ENCODE data around the gene UPK2. TPM values are rescaled to one million over a fixed set of nuclear protein-coding genes. Genes with fewer than 3 reads are reported as not detected.

Gene UPK2
- total RNA-seq, 2 donors from 2014 or later, result not detected

DNA sequence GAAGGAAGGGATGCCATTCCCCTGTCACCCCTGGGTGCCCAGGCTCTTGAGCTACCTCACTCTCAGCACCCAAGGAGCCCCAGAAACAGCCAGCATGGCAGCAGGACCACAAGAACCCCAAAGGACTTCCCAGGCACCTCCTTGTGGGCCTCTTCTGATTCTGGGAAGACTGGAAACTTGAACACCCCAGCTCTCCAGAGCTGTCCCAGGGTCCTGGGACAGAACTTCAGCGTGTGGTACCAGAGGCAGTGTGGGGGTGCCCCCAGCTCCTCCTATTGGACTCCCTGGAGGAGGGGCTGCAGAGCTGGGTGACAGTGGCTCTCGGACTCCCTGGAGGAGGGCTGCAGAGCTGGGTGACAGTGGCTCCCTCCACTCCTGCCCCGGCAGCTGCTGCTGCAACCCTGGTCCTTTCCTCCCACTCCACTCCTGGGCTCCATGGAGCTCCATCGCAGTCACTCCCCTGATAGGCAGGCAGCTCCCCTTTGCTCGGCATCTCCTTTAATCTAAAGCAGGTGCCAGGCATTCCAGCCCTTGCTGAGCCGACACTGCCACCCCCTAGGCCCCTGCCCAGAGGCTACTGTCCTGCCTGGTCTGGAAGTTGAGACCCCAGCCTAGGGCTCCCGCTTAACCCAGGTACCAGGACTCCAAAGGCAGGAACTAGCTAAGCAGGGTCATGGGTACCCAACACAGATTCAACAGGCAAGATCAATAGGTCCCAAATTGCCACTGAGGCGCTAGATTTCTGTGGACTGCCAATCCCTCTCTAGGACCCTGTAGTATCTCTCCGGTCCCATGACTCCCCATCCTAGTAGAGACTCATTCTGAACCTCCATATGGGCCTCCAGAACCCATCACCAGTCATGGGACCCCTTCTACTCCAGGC is 33.1 kb upstream of the UPK2 start:
- Mint-ChIP-seq H3K27ac (peak overlapping the region; percentile 92), H3K4me3 (peak overlapping the region; percentile 79), H3K4me1 (peaks cover 59% of the 10 kb centered on the region), H3K36me3 (ENCODE audit: low read depth) (peaks cover 11% of the 10 kb centered on the region), H3K27me3 (no peaks in the 10 kb centered on the region)
- DNase-seq, result no peak
- no peak for ATAC-seq
- H3K9me3 ChIP-seq (ENCODE audit: control insufficient read depth, low read length, poor library complexity, severe bottlenecking), result no peaks in the 10 kb centered on the region

DNA sequence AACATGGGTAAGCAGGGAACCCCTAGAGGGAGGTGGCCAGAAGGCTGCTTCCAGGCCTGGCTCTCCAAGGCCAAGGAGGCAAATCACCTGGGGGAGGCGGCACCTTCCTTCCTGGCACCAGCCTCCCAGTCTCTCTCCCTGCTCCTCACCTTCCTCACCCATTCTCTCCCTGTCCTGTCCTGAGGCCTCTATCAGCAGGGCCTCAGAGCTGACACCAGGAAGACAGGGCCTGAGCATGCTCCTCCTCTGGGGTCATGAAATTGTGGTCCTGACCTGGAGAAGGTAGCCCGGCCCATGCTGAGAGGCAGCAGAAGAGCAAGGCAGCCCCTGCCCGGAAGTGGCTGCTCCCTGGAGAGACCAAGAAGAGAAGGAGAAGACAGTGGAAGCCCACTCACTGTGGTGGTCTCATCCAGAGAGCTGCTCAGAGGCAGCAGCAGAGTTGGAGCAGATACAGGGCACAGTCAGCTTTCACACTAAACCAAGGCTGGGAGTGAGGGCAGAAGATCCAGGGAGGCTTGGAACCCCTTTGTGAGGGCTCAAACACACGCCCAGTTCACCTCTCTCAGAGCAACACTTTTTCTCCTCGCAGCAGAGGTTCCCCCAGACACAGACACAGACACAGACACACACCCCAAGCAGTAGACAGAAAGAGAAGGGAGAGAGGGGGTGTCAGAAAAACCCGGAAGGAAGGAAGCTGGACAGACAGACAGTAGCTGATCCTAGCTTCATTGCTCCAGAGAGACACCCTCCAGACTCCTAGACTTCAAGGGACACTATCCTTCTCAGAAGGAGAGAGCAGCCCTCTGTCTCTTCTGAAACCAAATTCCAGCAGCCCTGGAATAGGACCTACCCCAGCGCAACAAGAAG is 32.1 kb upstream of the UPK2 start:
- Mint-ChIP-seq H3K27ac (peak overlapping the region; percentile 92), H3K27me3 (no peaks in the 10 kb centered on the region), H3K36me3 (ENCODE audit: low read depth) (peaks cover 11% of the 10 kb centered on the region), H3K4me3 (peak overlapping the region; percentile 79), H3K4me1 (peaks cover 60% of the 10 kb centered on the region)
- ATAC-seq (no peak), DNase-seq (no peak)
- no peaks in the 10 kb centered on the region for H3K9me3 ChIP-seq (ENCODE audit: control insufficient read depth, low read length, poor library complexity, severe bottlenecking)

DNA sequence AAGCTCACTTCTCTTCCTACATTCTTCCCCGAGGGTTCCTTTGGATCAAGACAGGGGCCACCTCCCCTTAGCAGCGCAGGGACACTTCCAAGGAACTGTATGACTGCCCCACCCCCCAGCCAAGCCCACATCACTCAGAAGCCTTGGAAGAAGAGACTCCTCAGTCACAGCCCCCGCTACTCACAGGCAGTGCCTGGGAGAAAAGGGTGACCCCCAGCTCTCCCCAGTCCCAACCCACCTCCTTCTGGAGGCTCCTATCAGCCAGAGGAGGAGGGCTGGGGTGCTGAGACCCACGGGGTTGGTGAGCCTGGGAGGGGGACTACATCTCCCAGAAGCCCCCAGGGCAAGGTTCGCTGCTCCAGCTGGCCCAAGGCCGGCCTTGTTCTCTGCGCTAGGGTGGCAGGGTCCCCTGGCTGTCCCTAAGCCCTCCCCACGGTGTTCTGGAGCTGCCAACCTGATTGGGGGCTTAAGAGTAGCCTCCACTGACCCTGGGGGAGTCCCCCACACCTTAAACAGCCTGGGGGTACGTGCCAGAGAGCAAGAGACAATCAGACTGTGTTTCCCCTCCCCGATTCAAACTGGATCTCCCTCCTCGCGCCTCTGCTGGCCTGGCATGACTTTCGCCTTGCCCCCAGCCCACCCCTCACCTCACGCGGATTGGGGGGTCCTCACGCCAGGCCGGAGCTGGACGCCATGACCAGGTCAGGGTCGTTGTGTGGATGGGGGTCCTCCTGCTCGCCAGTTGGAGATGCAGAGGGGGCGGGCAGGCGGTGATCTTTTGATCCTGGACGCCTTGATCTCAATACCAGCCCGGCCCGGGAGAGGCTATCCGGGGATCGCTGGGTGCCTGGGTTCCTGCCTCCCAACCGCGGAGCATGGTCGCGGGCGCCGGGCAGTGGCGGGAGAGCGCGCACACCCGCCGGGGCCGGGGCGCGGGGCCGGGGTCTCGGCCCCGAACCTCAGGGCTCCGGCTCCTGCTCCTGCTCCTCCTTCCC is 31.2 kb upstream of the UPK2 start:
- H3K4me1 Mint-ChIP-seq, result peaks cover 52% of the 10 kb centered on the region
- no peak for ATAC-seq

DNA sequence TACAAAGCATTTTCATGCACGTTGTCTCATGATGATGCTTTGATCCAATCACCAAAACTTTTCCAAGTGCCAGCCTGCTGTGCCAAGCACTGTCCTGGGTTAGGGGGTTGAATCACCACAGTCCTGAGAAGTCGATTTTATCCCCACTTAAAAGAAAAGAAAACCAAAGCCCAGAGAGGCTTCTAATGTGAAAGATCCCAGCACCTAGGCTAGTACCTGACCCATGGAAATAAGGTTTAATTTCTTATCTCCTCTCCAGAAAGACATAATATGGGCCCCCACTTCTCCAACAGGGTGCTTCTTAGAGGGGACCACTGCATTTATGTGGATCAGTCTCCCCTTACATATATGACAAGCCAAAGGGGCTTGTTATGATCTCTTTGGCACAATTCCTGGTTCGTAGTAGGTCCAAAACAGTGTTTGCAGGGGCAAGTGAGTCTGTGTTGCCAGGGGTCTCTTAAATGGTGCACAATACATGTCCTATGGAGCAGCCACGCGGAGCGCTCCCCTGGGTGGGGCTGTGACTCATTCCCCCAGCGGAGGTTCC is 28.5 kb upstream of the UPK2 start:
- Mint-ChIP-seq H3K36me3 (ENCODE audit: low read depth) (peaks cover 8% of the 10 kb centered on the region), H3K27me3 (no peaks in the 10 kb centered on the region), H3K4me1 (peaks cover 49% of the 10 kb centered on the region), H3K27ac (peak overlapping the region; percentile 92), H3K4me3 (peak overlapping the region; percentile 79)
- no peaks in the 10 kb centered on the region for H3K9me3 ChIP-seq (ENCODE audit: control insufficient read depth, low read length, poor library complexity, severe bottlenecking)
- no peak for DNase-seq
- no peak for ATAC-seq

More for the DNA sequence above, 31.2 kb upstream of the UPK2 start:
- Mint-ChIP-seq H3K36me3 (ENCODE audit: low read depth) (peaks cover 11% of the 10 kb centered on the region), H3K4me3 (peak overlapping the region; percentile 79), H3K27ac (peak overlapping the region; percentile 92), H3K27me3 (no peaks in the 10 kb centered on the region)
- peak in 1 of 3 donors; percentile 38 for DNase-seq
- H3K9me3 ChIP-seq (ENCODE audit: control insufficient read depth, low read length, poor library complexity, severe bottlenecking), result no peaks in the 10 kb centered on the region

DNA sequence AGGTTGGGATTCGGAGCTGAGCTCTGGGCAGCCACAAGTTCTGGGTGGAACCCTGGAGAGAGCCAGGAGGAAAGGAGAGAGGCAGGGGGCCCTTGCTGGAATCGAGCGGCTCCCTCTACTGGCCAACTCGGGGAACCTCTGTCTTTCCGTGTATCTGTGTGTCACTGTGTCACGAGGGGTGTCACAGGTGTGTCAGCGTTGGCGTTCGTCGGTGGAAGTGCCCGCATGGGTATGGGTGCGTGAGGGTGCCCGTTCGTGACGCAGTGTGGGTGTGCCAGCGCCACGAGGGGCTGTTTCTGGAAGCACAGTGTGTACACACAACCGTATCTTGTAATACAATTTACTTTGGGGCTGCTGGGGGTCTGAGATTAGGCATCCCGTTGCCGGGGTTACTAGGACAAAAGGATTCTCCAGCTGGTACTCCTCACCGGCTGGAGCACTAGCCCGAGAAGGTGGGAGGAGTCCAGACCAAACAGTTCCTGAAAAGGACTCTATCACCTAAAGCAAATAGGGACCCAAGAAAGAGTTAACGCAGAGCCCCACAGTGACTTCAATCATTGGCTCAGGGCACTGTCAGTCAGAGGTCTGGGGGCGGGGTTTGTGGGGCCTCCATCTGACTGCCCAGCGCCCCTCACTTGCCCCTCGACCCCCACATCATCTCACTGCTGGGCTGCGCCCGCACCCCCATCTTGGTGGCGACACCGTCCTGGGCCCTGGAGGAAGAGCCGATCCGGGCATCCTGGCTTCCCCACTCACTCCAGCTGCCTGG is 27.8 kb upstream of the UPK2 start:
- Mint-ChIP-seq H3K27ac (peak overlapping the region; percentile 92), H3K27me3 (no peaks in the 10 kb centered on the region), H3K4me1 (peaks cover 44% of the 10 kb centered on the region), H3K36me3 (ENCODE audit: low read depth) (peaks cover 8% of the 10 kb centered on the region), H3K4me3 (peak overlapping the region; percentile 79)
- peak; percentile 87 to 96 (median 90) for DNase-seq
- no peaks in the 10 kb centered on the region for H3K9me3 ChIP-seq (ENCODE audit: control insufficient read depth, low read length, poor library complexity, severe bottlenecking)
- peak; percentile 75 for ATAC-seq

DNA sequence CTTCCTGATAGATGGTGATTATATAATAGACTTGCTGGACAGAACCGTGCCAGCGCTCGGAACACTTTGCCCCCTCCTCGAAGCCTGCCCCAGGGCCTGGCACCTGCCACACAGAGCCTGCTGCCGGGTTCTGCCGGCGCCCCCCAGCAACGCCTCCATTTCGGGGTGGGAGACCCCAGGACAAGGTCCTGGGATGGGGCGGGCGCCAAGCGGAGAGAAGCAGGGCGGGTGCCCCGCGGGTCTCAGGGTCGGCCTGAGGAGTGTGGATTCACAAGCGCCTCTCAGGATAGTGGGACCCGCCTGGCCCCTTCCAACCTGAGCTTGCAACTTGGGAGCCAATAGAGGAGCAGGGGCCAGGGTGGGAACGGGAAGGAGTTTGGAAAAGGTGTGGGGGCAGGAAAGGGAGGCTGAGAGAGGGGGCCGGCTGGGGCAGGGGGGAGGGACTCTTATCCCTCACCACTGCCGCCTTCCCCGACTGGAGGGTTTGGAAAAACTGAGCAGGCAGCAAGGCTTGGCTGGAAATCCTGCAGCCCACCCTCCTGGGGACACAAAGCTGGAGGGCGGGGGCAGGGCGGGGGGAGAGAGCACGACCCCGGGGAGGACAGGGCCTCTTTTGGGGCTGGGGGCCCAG is 27.1 kb upstream of the UPK2 start:
- Mint-ChIP-seq H3K4me3 (peak overlapping the region; percentile 79), H3K4me1 (peaks cover 37% of the 10 kb centered on the region), H3K27me3 (no peaks in the 10 kb centered on the region), H3K36me3 (ENCODE audit: low read depth) (peaks cover 5% of the 10 kb centered on the region), H3K27ac (peak overlapping the region; percentile 92)
- peak in 2 of 3 donors; percentile 34 to 37 for DNase-seq
- peak; percentile 4 for ATAC-seq
- H3K9me3 ChIP-seq (ENCODE audit: control insufficient read depth, low read length, poor library complexity, severe bottlenecking), result no peaks in the 10 kb centered on the region

DNA sequence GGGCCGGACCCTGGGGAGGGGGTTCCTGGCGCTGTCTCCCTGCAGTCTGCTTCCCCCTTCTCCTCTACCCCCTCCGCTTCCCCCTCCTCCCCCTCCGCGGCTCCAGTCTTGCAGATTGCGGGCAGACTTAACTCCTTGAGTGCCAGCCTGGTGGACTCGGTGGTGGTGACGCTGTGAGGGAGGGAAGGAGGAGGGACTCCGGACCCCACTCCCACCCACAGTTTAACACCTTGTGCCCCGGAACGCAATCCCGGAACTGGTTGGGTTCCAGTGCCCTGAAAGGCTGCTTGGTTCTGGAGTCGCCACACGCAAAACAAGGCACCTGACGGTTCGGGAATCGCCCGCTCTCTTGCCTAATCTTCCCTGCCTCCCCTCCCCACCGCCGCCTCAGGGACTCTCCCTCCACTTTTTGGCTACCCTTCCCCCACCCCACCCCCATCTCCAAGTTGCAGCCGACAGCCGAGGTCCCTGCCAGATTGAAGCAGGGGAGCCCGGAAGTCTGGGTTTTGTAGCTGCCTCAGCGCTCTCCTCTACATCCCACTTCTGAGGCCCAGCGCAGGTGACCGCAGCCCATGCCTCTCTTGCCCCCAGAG is 26.5 kb upstream of the UPK2 start:
- Mint-ChIP-seq H3K27ac (peak overlapping the region; percentile 92), H3K27me3 (no peaks in the 10 kb centered on the region), H3K4me1 (peaks cover 34% of the 10 kb centered on the region), H3K36me3 (ENCODE audit: low read depth) (peaks cover 2% of the 10 kb centered on the region), H3K4me3 (peak overlapping the region; percentile 79)
- no peaks in the 10 kb centered on the region for H3K9me3 ChIP-seq (ENCODE audit: control insufficient read depth, low read length, poor library complexity, severe bottlenecking)
- DNase-seq, result peak; percentile 61 to 78 (median 65)
- ATAC-seq, result peak; percentile 16

DNA sequence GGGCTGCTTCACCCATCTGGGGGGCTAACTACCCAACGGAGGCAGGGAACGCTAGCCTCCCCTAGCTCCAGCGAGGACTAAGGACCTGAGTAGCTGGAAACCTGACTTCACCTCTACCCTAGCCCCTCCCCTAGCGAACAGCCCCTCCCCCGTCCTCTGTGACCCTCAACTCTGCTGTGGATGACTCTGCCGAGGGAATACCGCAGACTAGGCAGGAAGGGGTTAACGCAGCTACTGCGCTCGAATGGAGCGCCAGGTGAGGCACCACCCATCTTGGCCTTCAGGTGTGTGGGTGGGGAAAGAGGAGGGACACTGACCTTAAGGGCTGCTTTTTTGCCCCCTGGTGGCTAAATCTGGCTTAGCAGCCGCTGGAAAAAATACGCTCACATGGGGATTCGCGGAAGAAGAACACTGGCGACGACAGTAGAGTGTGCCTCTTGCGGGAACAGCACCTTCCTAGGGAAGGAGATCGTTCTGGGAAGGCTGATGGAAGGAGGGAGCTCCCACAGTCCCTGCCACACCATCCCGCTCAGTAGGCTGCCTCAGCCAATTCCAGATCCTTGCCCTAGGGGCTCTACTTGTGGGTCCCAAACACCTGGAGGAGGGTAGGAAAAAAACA is 25.9 kb upstream of the UPK2 start:
- peak; percentile 72 to 82 (median 78) for DNase-seq
- peak; percentile 14 for ATAC-seq
- H3K27me3 Mint-ChIP-seq, result no peaks in the 10 kb centered on the region
- H3K36me3 Mint-ChIP-seq (ENCODE audit: low read depth), result peaks cover 2% of the 10 kb centered on the region
- peak overlapping the region; percentile 92 for H3K27ac Mint-ChIP-seq
- peak overlapping the region; percentile 79 for H3K4me3 Mint-ChIP-seq
- H3K9me3 ChIP-seq (ENCODE audit: control insufficient read depth, low read length, poor library complexity, severe bottlenecking), result no peaks in the 10 kb centered on the region
- H3K4me1 Mint-ChIP-seq, result peaks cover 34% of the 10 kb centered on the region

DNA sequence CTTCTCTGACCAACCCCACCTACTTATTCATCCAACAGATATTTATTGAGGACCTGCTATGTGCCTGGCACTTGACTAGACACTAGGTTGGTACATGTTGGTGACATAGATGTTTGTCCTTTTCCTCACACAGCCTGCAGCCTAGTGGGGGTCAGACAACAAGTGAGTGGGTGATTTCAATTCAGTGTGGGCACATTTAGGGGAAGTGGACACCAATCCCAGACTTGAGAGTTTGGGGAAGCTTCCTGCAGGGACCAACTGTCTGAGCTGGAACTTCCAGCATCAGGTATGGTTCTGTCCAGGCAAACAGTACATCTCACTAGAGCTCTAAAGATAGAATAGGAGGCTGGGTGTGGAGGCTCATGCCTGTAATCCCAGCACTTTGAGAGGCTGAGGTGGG is 24.5 kb upstream of the UPK2 start:
- DNase-seq, result no peak
- Mint-ChIP-seq H3K36me3 (ENCODE audit: low read depth) (no peaks in the 10 kb centered on the region), H3K4me1 (peaks cover 30% of the 10 kb centered on the region), H3K27ac (peak overlapping the region; percentile 92), H3K27me3 (no peaks in the 10 kb centered on the region), H3K4me3 (no peak overlapping the region)
- no peaks in the 10 kb centered on the region for H3K9me3 ChIP-seq (ENCODE audit: control insufficient read depth, low read length, poor library complexity, severe bottlenecking)
- no peak for ATAC-seq

DNA sequence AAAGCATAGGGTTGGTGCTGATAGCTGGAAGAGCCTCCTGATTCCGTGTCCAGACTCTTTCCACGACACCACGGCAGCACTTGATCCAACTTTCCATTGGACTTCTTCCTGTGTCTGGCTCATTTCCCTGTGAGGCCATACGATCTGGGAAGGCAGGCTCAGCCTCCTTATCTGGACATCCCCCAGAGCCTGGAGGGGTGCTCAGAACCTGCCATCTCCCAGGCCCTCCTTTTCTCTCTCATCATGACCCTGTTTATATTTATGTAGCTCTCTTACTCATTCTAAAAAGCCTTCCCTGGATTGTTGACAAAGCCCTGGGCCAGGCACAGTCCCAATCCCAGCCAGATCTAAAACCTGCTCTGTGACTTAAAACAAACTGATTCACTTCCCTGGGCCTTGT is 22.6 kb upstream of the UPK2 start:
- no peaks in the 10 kb centered on the region for H3K36me3 Mint-ChIP-seq (ENCODE audit: low read depth)
- H3K27ac Mint-ChIP-seq, result no peak overlapping the region
- ATAC-seq (no peak), DNase-seq (no peak)
- H3K9me3 ChIP-seq (ENCODE audit: control insufficient read depth, low read length, poor library complexity, severe bottlenecking), result no peaks in the 10 kb centered on the region
- no peaks in the 10 kb centered on the region for H3K27me3 Mint-ChIP-seq
- H3K4me3 Mint-ChIP-seq, result no peak overlapping the region
- H3K4me1 Mint-ChIP-seq, result peaks cover 16% of the 10 kb centered on the region

DNA sequence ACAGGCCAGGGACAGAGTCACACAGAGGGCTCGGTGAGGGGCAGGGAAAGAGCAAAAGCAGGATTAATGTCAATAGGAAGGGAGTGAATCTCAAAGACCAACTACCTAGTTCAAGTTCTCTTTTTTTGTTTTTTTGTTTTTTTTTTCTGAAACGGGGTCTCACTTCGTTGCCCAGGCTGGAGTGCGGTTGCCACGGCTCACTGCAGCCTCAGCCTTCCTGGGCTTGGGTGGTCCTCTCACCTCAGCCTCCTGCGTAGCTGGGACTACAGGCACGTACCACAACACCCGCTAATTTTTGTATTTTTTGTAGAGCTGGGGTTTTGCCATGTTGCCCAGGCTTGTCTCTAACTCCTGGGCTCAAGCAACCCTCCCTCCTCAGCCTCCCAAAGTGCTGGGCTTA is 20.7 kb upstream of the UPK2 start:
- no peaks in the 10 kb centered on the region for H3K9me3 ChIP-seq (ENCODE audit: control insufficient read depth, low read length, poor library complexity, severe bottlenecking)
- ATAC-seq (no peak), DNase-seq (no peak)
- H3K27ac Mint-ChIP-seq, result no peak overlapping the region
- no peak overlapping the region for H3K4me3 Mint-ChIP-seq
- peaks cover 21% of the 10 kb centered on the region for H3K4me1 Mint-ChIP-seq
- H3K36me3 Mint-ChIP-seq (ENCODE audit: low read depth), result no peaks in the 10 kb centered on the region
- H3K27me3 Mint-ChIP-seq, result no peaks in the 10 kb centered on the region

All from T-helper 17 cell (primary cell).